Skeletal muscle tissue (tissue), 4 donors: ENCODE measurements around the gene C20orf144. TPM values are rescaled to one million over a fixed set of nuclear protein-coding genes. Genes with fewer than 3 reads are reported as not detected.
A peak's percentile ranks its signal among the peaks of the same experiment; 100 is the strongest.

ENCODE experiments used
- H3K27ac ChIP-seq: one replicate; pipeline ENCODE4 v1.7.0; 2013; ENCODE audit warnings: mild to moderate bottlenecking, low read depth, low read length, inconsistent platforms
- H3K27me3 ChIP-seq, 3 donors: one replicate each; pipeline ENCODE4 v1.7.0; 2013; ENCODE audit warnings: low read length in 3 of 3; ENCODE audit not compliant: control insufficient read depth in 3 of 3, insufficient read depth in 3 of 3
- H3K36me3 ChIP-seq, 3 donors: one replicate each; pipeline ENCODE4 v1.7.0; 2013; ENCODE audit warnings: low read length in 3 of 3; ENCODE audit not compliant: control insufficient read depth in 3 of 3, insufficient read depth in 3 of 3
- H3K4me1 ChIP-seq, 3 donors: one replicate each; pipeline ENCODE4 v1.7.0; 2013; ENCODE audit warnings: low read length in 3 of 3, mild to moderate bottlenecking in 3 of 3; ENCODE audit not compliant: control insufficient read depth in 3 of 3, insufficient read depth in 3 of 3
- H3K4me3 ChIP-seq, 3 donors: one replicate each; pipeline ENCODE4 v1.7.0; 2013; ENCODE audit warnings: low read length in 3 of 3
- H3K9ac ChIP-seq, 3 donors: one replicate each; pipeline ENCODE4 v1.7.0; 2013; ENCODE audit warnings: low read length in 3 of 3, mild to moderate bottlenecking in 3 of 3, moderate library complexity in 2 of 3, low read depth in 1 of 3
- H3K9me3 ChIP-seq, 3 donors: one replicate each; pipeline ENCODE4 v1.7.0; 2013; ENCODE audit warnings: low read length in 3 of 3; ENCODE audit not compliant: control insufficient read depth in 3 of 3
- total RNA-seq: library from RNA; depleted of rRNA; stranded (reverse); fragments of >200 nt; gene quantifications from one replicate; pipeline ENCODE4 v1.2.3, GENCODE V29; 2014
- donor health status: Osteomylitis.

The C20orf144 gene
- total RNA-seq, 1 donor from 2014 or later = not detected

GRCh38 chr20:33669873-33670640 lies 7.9 kb downstream of the C20orf144 start:
- Histone ChIP-seq H3K27me3 (no peaks in the 10 kb centered on the region), H3K9ac (no peak overlapping the region), H3K27ac (no peak overlapping the region), H3K4me1 (peaks cover 41 to 58% (median 51%) of the 10 kb centered on the region in 3 donors), H3K36me3 (peaks cover 27 to 33% (median 28%) of the 10 kb centered on the region in 3 donors), H3K9me3 (no peaks in the 10 kb centered on the region), H3K4me3 (no peak overlapping the region)

- peaks cover 49 to 65% (median 52%) of the 10 kb centered on the region in 3 donors for H3K4me1 ChIP-seq
- H3K36me3 ChIP-seq = peaks cover 27 to 33% (median 28%) of the 10 kb centered on the region in 3 donors
- H3K9me3 ChIP-seq = no peaks in the 10 kb centered on the region
- no peak overlapping the region for H3K4me3 ChIP-seq
- H3K27ac ChIP-seq = no peak overlapping the region
- H3K9ac ChIP-seq = no peak overlapping the region
- no peaks in the 10 kb centered on the region for H3K27me3 ChIP-seq
These were observed 8.8 kb downstream of the C20orf144 start for GRCh38 chr20:33670715-33671499.

- Histone ChIP-seq H3K9me3 (no peaks in the 10 kb centered on the region), H3K36me3 (peaks cover 27 to 33% (median 28%) of the 10 kb centered on the region in 3 donors), H3K9ac (peak overlapping the region in 1 of 3 donors; percentile 87), H3K27me3 (no peaks in the 10 kb centered on the region), H3K4me1 (peaks cover 47 to 60% (median 48%) of the 10 kb centered on the region in 3 donors), H3K27ac (no peak overlapping the region), H3K4me3 (no peak overlapping the region)
These were observed 9.6 kb downstream of the C20orf144 start for GRCh38 chr20:33671573-33672288.

GRCh38 chr20:33672426-33673113 lies 10.4 kb downstream of the C20orf144 start:
- no peaks in the 10 kb centered on the region for H3K27me3 ChIP-seq
- peak overlapping the region; percentile 85 to 87 (median 87) for H3K9ac ChIP-seq
- H3K36me3 ChIP-seq = peaks cover 27 to 33% (median 28%) of the 10 kb centered on the region in 3 donors
- peak overlapping the region; percentile 80 to 85 (median 83) for H3K4me3 ChIP-seq
- H3K9me3 ChIP-seq = no peaks in the 10 kb centered on the region
- peaks cover 42 to 51% (median 43%) of the 10 kb centered on the region in 3 donors for H3K4me1 ChIP-seq
- H3K27ac ChIP-seq = peak overlapping the region; percentile 81

GRCh38 chr20:33673114-33673409 lies 10.9 kb downstream of the C20orf144 start:
- Histone ChIP-seq H3K4me3 (peak overlapping the region; percentile 80 to 85 (median 83)), H3K4me1 (peaks cover 37 to 46% (median 42%) of the 10 kb centered on the region in 3 donors), H3K9ac (peak overlapping the region; percentile 85 to 87 (median 87)), H3K36me3 (peaks cover 27 to 33% (median 28%) of the 10 kb centered on the region in 3 donors), H3K9me3 (no peaks in the 10 kb centered on the region), H3K27me3 (no peaks in the 10 kb centered on the region), H3K27ac (peak overlapping the region; percentile 81)

- Histone ChIP-seq H3K4me1 (peaks cover 32 to 42% (median 38%) of the 10 kb centered on the region in 3 donors), H3K9me3 (no peaks in the 10 kb centered on the region), H3K27ac (peak overlapping the region; percentile 81), H3K36me3 (peaks cover 24 to 29% (median 26%) of the 10 kb centered on the region in 3 donors), H3K9ac (peak overlapping the region; percentile 85 to 87 (median 87)), H3K4me3 (peak overlapping the region; percentile 80 to 85 (median 83)), H3K27me3 (no peaks in the 10 kb centered on the region)
These were observed 11.5 kb downstream of the C20orf144 start for GRCh38 chr20:33673410-33674293.

- Histone ChIP-seq H3K27ac (peak within 1 kb of the TSS; percentile 81), H3K9me3 (no peaks in the 10 kb centered on the region), H3K36me3 (peaks cover 19 to 22% (median 19%) of the 10 kb centered on the region in 3 donors), H3K4me1 (peaks cover 32 to 42% (median 38%) of the 10 kb centered on the region in 3 donors), H3K27me3 (no peaks in the 10 kb centered on the region), H3K4me3 (peak within 1 kb of the TSS; percentile 80 to 85 (median 83)), H3K9ac (peak within 1 kb of the TSS; percentile 85 to 87 (median 87))
These were observed 12.4 kb downstream of the C20orf144 start, which contains the start of gene NECAB3 for GRCh38 chr20:33674294-33675135. TSS of gene NECAB3 (minus strand) at chr20:33674428. CDS start at chr20:33674352, 76 bp downstream.
